NCI-H82 treated with DMSO at 0.1 percent for 48 hours (cell line): ENCODE results near the gene H2AZ2.
"Not testable (repeated sequence)": the region's sequence is repeated elsewhere in the genome, so short reads cannot be mapped to it uniquely, and the experiment has no call there.

Source experiments
- DNase-seq: peaks from one replicate; lab custom pipeline; 2025; ENCODE audit not compliant: unreplicated experiment; lab: John Stamatoyannopoulos, UW

H2AZ2 gene

GRCh38 chr7:44823255-44823781 is 24.6 kb downstream of the H2AZ2 start:
- no peak for DNase-seq

- DNase-seq, result no peak
These were observed 28.6 kb downstream of the H2AZ2 start for GRCh38 chr7:44819292-44819691.

GRCh38 chr7:44814919-44815318 is 33.0 kb downstream of the H2AZ2 start:
- DNase-seq, result no peak

GRCh38 chr7:44811571-44811970 is 36.3 kb downstream of the H2AZ2 start:
- DNase-seq, result no peak

- DNase-seq, result no peak
These were observed 36.8 kb downstream of the H2AZ2 start for GRCh38 chr7:44811093-44811492.

GRCh38 chr7:44808914-44809393 is 38.9 kb downstream of the H2AZ2 start:
- DNase-seq, result no peak

GRCh38 chr7:44805950-44806349 is 41.9 kb downstream of the H2AZ2 start:
- DNase-seq, result no peak

- not testable (repeated sequence) for DNase-seq
These were observed 43.9 kb downstream of the H2AZ2 start for GRCh38 chr7:44803828-44804519.

GRCh38 chr7:44802418-44803025 is 45.4 kb downstream of the H2AZ2 start:
- DNase-seq, result no peak

GRCh38 chr7:44801890-44802289 is 46.0 kb downstream of the H2AZ2 start:
- DNase-seq, result no peak

- DNase-seq, result no peak
These were observed 47.9 kb downstream of the H2AZ2 start for GRCh38 chr7:44799939-44800338.

GRCh38 chr7:44798649-44799305 is 49.1 kb downstream of the H2AZ2 start:
- no peak for DNase-seq

GRCh38 chr7:44797329-44798258 is 50.3 kb downstream of the H2AZ2 start:
- DNase-seq, result peak; percentile 34

GRCh38 chr7:44796504-44797328 is 51.2 kb downstream of the H2AZ2 start, which contains the start of gene PPIA:
TSS of gene PPIA (plus strand) at chr7:44796681. CDS start at chr7:44796725, 44 bp downstream.
- DNase-seq, result peak; percentile 92

- DNase-seq, result no peak
These were observed 51.8 kb downstream of the H2AZ2 start for GRCh38 chr7:44796034-44796503.

GRCh38 chr7:44794331-44794730 is 53.6 kb downstream of the H2AZ2 start:
- DNase-seq, result no peak

- DNase-seq, result no peak
These were observed 54.0 kb downstream of the H2AZ2 start for GRCh38 chr7:44793919-44794318.

GRCh38 chr7:44791278-44792219 is 56.3 kb downstream of the H2AZ2 start:
- no peak for DNase-seq

GRCh38 chr7:44789990-44790389 is 57.9 kb downstream of the H2AZ2 start:
- DNase-seq, result no peak
